Measurements from ENCODE around the gene SMC1A.

DNA sequence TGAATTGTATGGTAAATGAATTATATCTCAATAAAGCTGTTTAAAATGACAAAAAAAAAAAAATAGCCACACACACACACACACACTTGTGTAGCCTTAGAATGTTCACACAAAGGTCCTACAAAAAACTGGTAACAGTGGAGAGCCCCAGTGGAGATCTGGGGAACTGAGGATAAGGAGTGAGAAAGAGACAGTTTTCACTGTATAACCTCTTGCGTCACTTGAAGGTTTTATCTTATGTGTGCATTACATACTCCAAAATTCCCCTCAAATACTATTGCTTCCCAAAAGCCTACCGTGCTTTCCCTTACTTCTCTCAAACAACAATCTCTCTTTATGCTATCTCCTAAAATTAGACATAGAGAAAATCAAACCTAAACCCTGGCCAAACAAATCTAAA, 67.8 kb downstream of the SMC1A start:
- TF ChIP-seq ZNF565 (CRISPR knock-in tag; conservative IDR thresholded peaks at IDR 0.05; ENCODE audit: low read depth) (no peak), BACH2 (CRISPR knock-in tag; IDR thresholded peaks at IDR 0.05; ENCODE audit: borderline replicate concordance) (no peak), ARNTL (CRISPR knock-in tag; IDR thresholded peaks at IDR 0.05; ENCODE audit: borderline replicate concordance, low read depth) (no peak), ZFP3 (CRISPR knock-in tag; IDR thresholded peaks at IDR 0.05) (no peak), RARB (CRISPR knock-in tag; IDR thresholded peaks at IDR 0.05) (no peak), TCF4 (CRISPR knock-in tag; IDR thresholded peaks at IDR 0.05; ENCODE audit: borderline replicate concordance) (no peak), ZFP30 (CRISPR knock-in tag; IDR thresholded peaks at IDR 0.05) (no peak), SNAI2 (CRISPR knock-in tag; IDR thresholded peaks at IDR 0.05) (no peak), ZC3H10 (CRISPR knock-in tag; IDR thresholded peaks at IDR 0.05) (no peak), PPARA (CRISPR knock-in tag; IDR thresholded peaks at IDR 0.05; ENCODE audit: borderline replicate concordance) (no peak), ISL1 (CRISPR knock-in tag; IDR thresholded peaks at IDR 0.05) (no peak)
- TF ChIP-seq, protein P1, sequence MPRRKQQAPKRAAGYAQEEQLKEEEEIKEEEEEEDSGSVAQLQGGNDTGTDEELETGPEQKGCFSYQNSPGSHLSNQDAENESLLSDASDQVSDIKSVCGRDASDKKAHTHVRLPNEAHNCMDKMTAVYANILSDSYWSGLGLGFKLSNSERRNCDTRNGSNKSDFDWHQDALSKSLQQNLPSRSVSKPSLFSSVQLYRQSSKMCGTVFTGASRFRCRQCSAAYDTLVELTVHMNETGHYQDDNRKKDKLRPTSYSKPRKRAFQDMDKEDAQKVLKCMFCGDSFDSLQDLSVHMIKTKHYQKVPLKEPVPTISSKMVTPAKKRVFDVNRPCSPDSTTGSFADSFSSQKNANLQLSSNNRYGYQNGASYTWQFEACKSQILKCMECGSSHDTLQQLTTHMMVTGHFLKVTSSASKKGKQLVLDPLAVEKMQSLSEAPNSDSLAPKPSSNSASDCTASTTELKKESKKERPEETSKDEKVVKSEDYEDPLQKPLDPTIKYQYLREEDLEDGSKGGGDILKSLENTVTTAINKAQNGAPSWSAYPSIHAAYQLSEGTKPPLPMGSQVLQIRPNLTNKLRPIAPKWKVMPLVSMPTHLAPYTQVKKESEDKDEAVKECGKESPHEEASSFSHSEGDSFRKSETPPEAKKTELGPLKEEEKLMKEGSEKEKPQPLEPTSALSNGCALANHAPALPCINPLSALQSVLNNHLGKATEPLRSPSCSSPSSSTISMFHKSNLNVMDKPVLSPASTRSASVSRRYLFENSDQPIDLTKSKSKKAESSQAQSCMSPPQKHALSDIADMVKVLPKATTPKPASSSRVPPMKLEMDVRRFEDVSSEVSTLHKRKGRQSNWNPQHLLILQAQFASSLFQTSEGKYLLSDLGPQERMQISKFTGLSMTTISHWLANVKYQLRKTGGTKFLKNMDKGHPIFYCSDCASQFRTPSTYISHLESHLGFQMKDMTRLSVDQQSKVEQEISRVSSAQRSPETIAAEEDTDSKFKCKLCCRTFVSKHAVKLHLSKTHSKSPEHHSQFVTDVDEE (CRISPR knock-in tag; IDR thresholded peaks at IDR 0.05): no peak
- TF ChIP-seq, protein P2, sequence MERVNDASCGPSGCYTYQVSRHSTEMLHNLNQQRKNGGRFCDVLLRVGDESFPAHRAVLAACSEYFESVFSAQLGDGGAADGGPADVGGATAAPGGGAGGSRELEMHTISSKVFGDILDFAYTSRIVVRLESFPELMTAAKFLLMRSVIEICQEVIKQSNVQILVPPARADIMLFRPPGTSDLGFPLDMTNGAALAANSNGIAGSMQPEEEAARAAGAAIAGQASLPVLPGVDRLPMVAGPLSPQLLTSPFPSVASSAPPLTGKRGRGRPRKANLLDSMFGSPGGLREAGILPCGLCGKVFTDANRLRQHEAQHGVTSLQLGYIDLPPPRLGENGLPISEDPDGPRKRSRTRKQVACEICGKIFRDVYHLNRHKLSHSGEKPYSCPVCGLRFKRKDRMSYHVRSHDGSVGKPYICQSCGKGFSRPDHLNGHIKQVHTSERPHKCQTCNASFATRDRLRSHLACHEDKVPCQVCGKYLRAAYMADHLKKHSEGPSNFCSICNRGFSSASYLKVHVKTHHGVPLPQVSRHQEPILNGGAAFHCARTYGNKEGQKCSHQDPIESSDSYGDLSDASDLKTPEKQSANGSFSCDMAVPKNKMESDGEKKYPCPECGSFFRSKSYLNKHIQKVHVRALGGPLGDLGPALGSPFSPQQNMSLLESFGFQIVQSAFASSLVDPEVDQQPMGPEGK (CRISPR knock-in tag; IDR thresholded peaks at IDR 0.05; ENCODE audit: borderline replicate concordance): no peak
- TF ChIP-seq, protein P3, sequence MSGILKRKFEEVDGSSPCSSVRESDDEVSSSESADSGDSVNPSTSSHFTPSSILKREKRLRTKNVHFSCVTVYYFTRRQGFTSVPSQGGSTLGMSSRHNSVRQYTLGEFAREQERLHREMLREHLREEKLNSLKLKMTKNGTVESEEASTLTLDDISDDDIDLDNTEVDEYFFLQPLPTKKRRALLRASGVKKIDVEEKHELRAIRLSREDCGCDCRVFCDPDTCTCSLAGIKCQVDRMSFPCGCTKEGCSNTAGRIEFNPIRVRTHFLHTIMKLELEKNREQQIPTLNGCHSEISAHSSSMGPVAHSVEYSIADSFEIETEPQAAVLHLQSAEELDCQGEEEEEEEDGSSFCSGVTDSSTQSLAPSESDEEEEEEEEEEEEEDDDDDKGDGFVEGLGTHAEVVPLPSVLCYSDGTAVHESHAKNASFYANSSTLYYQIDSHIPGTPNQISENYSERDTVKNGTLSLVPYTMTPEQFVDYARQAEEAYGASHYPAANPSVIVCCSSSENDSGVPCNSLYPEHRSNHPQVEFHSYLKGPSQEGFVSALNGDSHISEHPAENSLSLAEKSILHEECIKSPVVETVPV (CRISPR knock-in tag; IDR thresholded peaks at IDR 0.05): no peak

Data from SK-N-SH treated with all-trans-retinoic acid at 6 μM for 48 hours (cell line).